Measurements from ENCODE around the gene MAFF. TPM values are rescaled to one million over a fixed set of nuclear protein-coding genes. Genes with fewer than 3 reads are reported as not detected.

Gene MAFF
- total and polyA plus RNA-seq, 12 donors, result 2.9 to 21.4 (median 6.0) TPM

DNA sequence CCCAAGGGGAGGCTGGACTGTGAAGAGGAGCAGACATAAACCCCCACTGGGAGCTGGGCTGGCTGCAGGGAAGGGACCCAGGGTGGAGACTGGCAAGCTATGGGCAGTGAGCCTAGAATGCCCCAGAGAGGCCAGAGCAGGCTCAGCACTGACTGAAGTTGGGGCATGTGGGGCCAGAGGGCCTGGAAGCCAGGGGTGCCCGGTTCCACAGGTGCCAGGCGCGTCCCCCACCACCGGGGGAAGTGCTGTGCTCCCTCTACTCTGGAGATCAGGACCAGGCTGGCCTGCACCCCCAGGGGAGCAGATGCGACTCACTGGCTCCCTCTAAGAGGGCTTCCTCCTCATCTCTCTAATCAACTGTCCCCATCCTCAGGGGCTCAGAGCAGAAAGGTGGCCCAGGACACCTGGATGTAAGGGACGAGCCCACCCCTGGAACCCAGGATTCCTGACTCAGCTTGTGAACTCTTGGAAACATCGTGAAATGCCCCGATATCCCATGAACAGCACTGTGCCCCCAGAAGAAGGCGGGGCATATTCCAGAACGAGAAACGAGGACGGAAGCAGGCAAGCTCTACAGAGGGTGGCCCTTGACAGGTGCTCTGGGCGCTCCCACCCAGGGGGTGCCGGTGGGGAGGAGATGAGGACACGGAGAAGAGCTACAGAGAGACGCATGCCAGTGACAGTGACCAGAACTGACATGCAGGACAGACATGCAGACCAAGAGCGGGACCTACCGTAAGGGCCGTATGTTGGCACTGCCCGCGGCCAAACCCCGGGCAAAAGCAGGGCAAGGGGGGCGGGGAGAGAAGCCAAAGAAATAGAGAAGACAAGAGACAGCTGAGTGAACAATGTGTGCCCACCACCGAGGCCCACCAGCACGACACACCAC, 20.4 kb downstream of the MAFF start:
- intact Hi-C loops (cut with DNase I), result no loop called here
- H3K4me3 ChIP-seq, result no peak overlapping the region
- no peaks in the 10 kb centered on the region for H3K9me3 ChIP-seq
- TF ChIP-seq, protein P1, sequence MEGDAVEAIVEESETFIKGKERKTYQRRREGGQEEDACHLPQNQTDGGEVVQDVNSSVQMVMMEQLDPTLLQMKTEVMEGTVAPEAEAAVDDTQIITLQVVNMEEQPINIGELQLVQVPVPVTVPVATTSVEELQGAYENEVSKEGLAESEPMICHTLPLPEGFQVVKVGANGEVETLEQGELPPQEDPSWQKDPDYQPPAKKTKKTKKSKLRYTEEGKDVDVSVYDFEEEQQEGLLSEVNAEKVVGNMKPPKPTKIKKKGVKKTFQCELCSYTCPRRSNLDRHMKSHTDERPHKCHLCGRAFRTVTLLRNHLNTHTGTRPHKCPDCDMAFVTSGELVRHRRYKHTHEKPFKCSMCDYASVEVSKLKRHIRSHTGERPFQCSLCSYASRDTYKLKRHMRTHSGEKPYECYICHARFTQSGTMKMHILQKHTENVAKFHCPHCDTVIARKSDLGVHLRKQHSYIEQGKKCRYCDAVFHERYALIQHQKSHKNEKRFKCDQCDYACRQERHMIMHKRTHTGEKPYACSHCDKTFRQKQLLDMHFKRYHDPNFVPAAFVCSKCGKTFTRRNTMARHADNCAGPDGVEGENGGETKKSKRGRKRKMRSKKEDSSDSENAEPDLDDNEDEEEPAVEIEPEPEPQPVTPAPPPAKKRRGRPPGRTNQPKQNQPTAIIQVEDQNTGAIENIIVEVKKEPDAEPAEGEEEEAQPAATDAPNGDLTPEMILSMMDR (IDR thresholded peaks at IDR 0.05), result no peak
- H3K27me3 ChIP-seq, result no peaks in the 10 kb centered on the region
- H3K27ac ChIP-seq, result peak overlapping the region in 1 of 10 donors; percentile 35
- ATAC-seq (no peak), DNase-seq (no peak)
- 88 to 94% methylated on average over 25 of the region's 25 CpGs for WGBS, 2 donors
- H3K36me3 ChIP-seq, result peaks cover 0 to 73% (median 38%) of the 10 kb centered on the region in 9 donors
- H3K4me1 ChIP-seq, result peaks cover 16 to 41% (median 32%) of the 10 kb centered on the region in 9 donors

DNA sequence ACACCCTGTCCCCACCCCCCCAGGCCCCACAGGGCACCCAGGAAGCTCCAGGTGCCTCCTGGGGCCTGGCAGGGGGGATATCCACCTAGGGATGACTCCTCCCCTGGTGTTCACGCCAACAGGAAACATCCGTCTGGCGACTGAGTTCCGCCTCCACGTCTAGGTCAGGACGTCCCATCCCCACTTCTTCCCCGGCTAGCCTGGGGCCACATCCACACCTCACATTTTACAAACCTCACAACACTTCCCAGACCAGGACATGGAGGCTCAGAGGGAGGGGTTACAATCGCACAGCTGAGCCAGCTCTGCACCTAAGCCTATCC, 21.0 kb downstream of the MAFF start:
- Histone ChIP-seq H3K27ac (peak overlapping the region in 2 of 10 donors; percentile 31 to 35), H3K4me1 (peaks cover 16 to 43% (median 31%) of the 10 kb centered on the region in 9 donors), H3K9me3 (no peaks in the 10 kb centered on the region), H3K36me3 (peaks cover 0 to 79% (median 38%) of the 10 kb centered on the region in 9 donors), H3K4me3 (no peak overlapping the region), H3K27me3 (no peaks in the 10 kb centered on the region)
- DNase-seq, result no peak
- WGBS, 2 donors, result 64 to 70% methylated on average over 8 of the region's 8 CpGs
- intact Hi-C loops (cut with DNase I), result no loop called here
- TF ChIP-seq, protein P1 (IDR thresholded peaks at IDR 0.05), result no peak
- ATAC-seq, result no peak

DNA sequence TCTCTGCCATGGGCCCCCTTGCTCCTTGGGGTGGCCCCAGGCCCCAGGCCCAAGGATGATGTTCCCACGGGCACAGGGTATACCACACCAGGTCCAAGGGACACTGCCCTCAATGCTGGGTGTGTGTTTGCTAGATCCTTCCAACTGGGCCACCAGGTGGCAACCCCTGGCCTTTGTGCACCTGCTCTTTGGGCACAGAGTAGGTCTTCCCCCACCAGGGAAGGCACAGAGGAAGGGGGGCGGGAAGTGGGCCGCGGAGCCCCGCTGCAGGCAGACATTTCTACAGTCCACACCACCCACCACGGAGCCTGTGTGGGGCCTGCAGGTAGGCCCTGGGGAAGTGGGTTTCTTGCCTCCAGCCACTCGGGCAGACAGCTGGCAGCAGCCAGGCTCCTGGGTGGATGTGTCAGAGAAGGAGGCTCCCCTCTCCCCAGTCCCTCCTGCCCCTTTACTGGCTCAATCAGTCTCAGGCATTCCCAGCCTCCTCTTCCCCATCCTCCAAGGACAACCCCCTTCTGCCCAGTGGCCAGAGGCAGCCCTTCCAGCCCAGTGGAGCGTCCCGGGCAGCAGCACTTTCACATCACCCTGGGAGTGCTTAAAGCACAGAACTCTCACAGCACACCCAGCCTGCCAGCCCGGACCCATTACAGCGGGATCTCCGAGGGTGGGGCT, 21.6 kb downstream of the MAFF start:
- TF ChIP-seq, protein P1 (IDR thresholded peaks at IDR 0.05), result no peak
- peak overlapping the region in 2 of 10 donors; percentile 31 to 35 for H3K27ac ChIP-seq

DNA sequence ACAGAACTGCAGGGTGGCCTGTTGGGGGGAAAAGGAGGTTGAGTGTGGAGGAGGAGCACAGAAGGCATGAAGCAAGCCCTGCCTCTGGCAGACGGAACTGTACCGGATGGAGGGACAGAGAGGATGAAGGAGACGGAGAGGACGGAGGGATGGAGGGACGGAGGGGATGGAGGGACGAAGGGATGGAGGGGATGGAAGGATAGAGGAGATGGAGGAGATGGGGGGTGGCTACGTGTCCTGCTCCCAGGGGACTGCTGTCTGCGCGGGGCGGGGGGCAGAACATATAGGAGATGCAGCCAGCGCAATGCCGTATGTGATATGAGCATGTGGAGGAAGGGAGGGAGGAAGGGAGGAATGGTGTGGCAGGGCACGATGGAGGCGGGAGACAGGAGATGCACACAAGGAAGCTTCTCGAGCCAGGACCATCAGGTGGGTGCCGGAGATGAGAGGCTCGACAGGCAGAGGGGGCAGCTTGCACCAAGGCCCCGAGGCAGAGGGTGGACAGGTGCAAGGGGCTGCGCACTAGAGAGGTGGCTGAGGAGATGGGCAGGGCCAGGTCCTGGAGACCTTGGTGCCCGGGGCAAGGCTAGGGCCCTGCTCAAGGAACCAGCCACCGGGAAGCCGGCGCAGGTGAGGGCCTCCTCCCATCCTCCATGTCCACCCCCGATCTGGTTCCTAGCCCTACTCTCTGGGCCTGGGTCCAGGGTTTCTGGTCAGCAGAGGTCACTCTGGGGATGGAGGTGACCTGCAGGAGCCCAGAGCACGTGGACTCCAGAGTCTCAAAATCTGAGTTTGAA, 25.3 kb downstream of the MAFF start:
- ATAC-seq (no peak), DNase-seq (no peak)
- Histone ChIP-seq H3K9me3 (no peaks in the 10 kb centered on the region), H3K4me3 (no peak overlapping the region), H3K27me3 (no peaks in the 10 kb centered on the region), H3K27ac (peak overlapping the region in 5 of 10 donors; percentile 70 to 90 (median 77)), H3K36me3 (peaks cover 0 to 94% (median 44%) of the 10 kb centered on the region in 9 donors), H3K4me1 (peaks cover 11 to 50% (median 22%) of the 10 kb centered on the region in 9 donors)
- intact Hi-C loops (cut with DNase I), result loop anchor here in 1 of 10 donors (5.0 kb wide), 1 partner anchor 45 kb away; the partner anchor contains the start of gene TMEM184B
- WGBS, 2 donors, result 92 to 97% methylated on average over 25 of the region's 25 CpGs
- TF ChIP-seq, protein P1 (IDR thresholded peaks at IDR 0.05), result no peak

More for the DNA sequence above, 21.6 kb downstream of the MAFF start:
- intact Hi-C loops (cut with DNase I), result no loop called here
- DNase-seq (no peak), ATAC-seq (no peak)
- WGBS, 2 donors, result 83 to 84% methylated on average over 12 of the region's 12 CpGs
- Histone ChIP-seq H3K4me3 (no peak overlapping the region), H3K27me3 (no peaks in the 10 kb centered on the region), H3K9me3 (no peaks in the 10 kb centered on the region), H3K4me1 (peaks cover 11 to 43% (median 30%) of the 10 kb centered on the region in 9 donors), H3K36me3 (peaks cover 0 to 86% (median 38%) of the 10 kb centered on the region in 9 donors)

Data from heart right ventricle (tissue), 16 donors.